Cardiac muscle cell (in vitro differentiated cells and primary cell): Measurements from ENCODE around the gene MED12L. TPM values are rescaled to one million over a fixed set of nuclear protein-coding genes. Genes with fewer than 3 reads are reported as not detected.

Source experiments
- DNase-seq, 2 donors: peaks; one replicate each; pipeline versions ENCODE4 v3.0.0 to v3.0.0-alpha.2; 2010 to 2017; ENCODE audit warnings: low read depth in 1 of 2, low spot score in 1 of 2
- H3K27ac ChIP-seq: fragments of 200-600 bp; sonication (generic); 2 replicates; pipeline ENCODE4 v1.5.1; 2016
- H3K27me3 ChIP-seq: fragments of 200-600 bp; sonication (generic); 2 replicates; pipeline ENCODE4 v1.6.0; 2016; ENCODE audit warnings: control low read depth
- H3K36me3 ChIP-seq: fragments of 200-600 bp; sonication (generic); 2 replicates; pipeline ENCODE4 v1.5.1; 2016; ENCODE audit warnings: control low read depth
- H3K4me1 ChIP-seq: fragments of 200-600 bp; sonication (generic); 2 replicates; pipeline ENCODE4 v1.8.1; 2017; ENCODE audit warnings: low read depth, mild to moderate bottlenecking, mixed run types
- H3K4me3 ChIP-seq: fragments of 200-600 bp; sonication (generic); 2 replicates; pipeline ENCODE4 v1.5.1; 2016; ENCODE audit warnings: mild to moderate bottlenecking
- H3K9me3 ChIP-seq: fragments of 200-600 bp; sonication (generic); 2 replicates; pipeline ENCODE4 v1.5.1; 2017; ENCODE audit warnings: low read depth, mild to moderate bottlenecking, control low read depth
- polyA plus RNA-seq: library from polyadenylated mRNA; unstranded; fragments of >200 nt; fragmentation: Nextera tagmentation; extraction: Ambion mirVana; gene quantifications from 2 replicates; pipeline ENCODE4 v1.2.1, GENCODE V29; 2016
- total RNA-seq: library from RNA; depleted of rRNA; stranded (reverse); fragments of >200 nt; gene quantifications from 2 replicates; pipeline ENCODE4 v1.2.3, GENCODE V29; 2016
- TF ChIP-seq, protein P1 (sequence below): IDR thresholded peaks from 2 replicates; pipeline ENCODE4 v1.5.1; 2012; ENCODE audit warnings: low read depth, mild to moderate bottlenecking, low read length

MED12L gene
- total and polyA plus RNA-seq, 2 experiments from 2014 or later: 1.9 to 6.9 TPM

DNA sequence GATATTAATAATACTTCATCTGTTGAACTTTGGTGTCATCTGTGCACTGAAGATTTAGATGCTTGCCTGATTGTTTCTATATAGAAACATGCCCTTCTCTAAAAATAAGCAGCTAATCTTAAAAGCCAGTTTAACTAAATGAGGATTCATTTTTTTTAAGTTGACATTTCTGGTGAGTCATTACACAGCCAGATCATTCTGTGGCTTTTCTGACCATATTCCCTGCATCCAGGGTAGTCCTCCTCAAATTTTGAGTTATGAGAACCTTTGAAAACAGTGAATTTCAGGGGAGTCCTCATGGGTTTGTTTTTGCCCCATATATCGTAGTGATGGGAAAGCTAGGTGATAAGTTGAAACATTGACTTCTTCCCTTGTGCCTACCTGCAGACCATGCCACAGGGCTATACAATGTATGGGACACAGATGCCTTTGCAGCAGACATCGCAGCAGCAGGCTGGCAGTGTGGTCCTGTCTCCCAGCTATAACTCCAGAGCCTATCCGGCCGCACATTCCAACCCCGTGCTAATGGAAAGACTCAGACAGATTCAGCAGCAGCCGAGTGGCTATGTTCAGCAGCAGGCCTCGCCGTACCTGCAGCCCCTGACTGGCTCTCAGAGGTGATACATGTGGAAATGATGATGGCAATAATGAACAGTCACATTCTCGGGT, 325.6 kb downstream of the MED12L start:
- no peak for DNase-seq
- H3K27me3 ChIP-seq: no peaks in the 10 kb centered on the region
- TF ChIP-seq, protein P1, sequence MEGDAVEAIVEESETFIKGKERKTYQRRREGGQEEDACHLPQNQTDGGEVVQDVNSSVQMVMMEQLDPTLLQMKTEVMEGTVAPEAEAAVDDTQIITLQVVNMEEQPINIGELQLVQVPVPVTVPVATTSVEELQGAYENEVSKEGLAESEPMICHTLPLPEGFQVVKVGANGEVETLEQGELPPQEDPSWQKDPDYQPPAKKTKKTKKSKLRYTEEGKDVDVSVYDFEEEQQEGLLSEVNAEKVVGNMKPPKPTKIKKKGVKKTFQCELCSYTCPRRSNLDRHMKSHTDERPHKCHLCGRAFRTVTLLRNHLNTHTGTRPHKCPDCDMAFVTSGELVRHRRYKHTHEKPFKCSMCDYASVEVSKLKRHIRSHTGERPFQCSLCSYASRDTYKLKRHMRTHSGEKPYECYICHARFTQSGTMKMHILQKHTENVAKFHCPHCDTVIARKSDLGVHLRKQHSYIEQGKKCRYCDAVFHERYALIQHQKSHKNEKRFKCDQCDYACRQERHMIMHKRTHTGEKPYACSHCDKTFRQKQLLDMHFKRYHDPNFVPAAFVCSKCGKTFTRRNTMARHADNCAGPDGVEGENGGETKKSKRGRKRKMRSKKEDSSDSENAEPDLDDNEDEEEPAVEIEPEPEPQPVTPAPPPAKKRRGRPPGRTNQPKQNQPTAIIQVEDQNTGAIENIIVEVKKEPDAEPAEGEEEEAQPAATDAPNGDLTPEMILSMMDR: no peak

DNA sequence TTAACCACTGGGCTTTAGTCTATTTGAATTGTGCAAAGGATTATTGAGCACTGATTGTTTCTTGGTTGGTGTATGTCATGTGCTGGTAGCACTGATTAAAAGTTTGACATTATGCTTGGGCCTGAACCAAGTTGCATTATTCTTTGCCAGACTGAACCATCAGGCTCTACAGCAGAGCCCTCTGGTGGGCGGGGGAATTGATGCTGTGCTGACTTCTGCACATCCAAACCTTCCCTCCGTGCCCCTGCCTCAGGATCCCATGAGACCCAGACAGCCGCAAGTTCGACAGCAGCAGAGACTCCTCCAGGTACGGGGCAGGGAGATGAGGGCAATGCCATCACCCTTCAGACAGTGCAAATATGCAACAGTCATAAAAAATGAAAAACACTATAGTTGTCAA, 327.5 kb downstream of the MED12L start:
- no peaks in the 10 kb centered on the region for H3K36me3 ChIP-seq
- TF ChIP-seq, protein P1: no peak
- no peaks in the 10 kb centered on the region for H3K4me1 ChIP-seq
- H3K4me3 ChIP-seq: no peak overlapping the region
- no peak overlapping the region for H3K27ac ChIP-seq
- H3K27me3 ChIP-seq: no peaks in the 10 kb centered on the region
- no peak for DNase-seq
- no peaks in the 10 kb centered on the region for H3K9me3 ChIP-seq

More for the DNA sequence above, 325.6 kb downstream of the MED12L start:
- H3K9me3 ChIP-seq: no peaks in the 10 kb centered on the region
- H3K4me3 ChIP-seq: no peak overlapping the region
- no peak overlapping the region for H3K27ac ChIP-seq
- H3K4me1 ChIP-seq: no peaks in the 10 kb centered on the region
- no peaks in the 10 kb centered on the region for H3K36me3 ChIP-seq

DNA sequence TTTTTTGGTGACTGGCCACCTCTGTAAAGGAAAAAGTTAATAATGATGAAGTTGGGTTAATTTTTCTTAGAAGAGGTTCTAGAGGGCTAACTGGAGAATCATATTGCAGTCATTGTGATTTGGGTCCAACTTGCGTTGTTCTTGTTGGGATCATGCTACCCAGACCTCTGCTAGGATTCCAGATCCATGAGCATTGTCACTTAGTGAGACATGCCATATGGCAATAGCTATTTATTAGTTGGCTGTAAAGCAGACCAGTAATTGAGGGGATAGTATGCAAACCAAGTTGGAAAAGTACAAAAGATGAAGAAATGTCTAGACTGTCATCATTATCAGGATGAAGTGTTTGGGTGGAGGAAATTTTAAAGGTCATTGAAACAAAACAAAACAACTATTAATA, 329.8 kb downstream of the MED12L start:
- Histone ChIP-seq H3K27me3 (no peaks in the 10 kb centered on the region), H3K4me1 (no peaks in the 10 kb centered on the region), H3K36me3 (no peaks in the 10 kb centered on the region), H3K4me3 (no peak overlapping the region), H3K9me3 (no peaks in the 10 kb centered on the region), H3K27ac (no peak overlapping the region)
- TF ChIP-seq, protein P1: no peak
- DNase-seq: no peak

DNA sequence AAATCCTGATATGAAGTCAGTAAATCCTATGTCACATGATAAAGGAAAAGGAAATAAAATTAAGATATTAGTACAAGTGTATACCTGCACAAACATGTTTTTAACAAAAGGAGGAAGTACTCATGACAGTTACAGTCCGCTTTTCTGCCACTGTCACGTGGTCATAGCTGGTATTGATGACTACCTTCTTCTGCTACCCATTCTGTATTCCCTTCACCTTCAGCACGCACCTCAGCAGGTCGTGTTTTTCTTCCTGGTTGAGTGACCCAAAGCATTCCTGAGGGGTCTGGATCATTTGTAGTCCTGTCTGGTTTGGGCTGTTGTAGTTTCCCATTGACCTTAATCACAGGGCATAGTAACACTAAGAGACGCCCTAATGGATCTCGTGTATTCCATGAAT, 334.3 kb downstream of the MED12L start:
- TF ChIP-seq, protein P1: no peak
- no peaks in the 10 kb centered on the region for H3K27me3 ChIP-seq
- no peaks in the 10 kb centered on the region for H3K36me3 ChIP-seq
- H3K4me1 ChIP-seq: no peaks in the 10 kb centered on the region
- no peak for DNase-seq
- H3K27ac ChIP-seq: no peak overlapping the region
- H3K4me3 ChIP-seq: no peak overlapping the region
- no peaks in the 10 kb centered on the region for H3K9me3 ChIP-seq

DNA sequence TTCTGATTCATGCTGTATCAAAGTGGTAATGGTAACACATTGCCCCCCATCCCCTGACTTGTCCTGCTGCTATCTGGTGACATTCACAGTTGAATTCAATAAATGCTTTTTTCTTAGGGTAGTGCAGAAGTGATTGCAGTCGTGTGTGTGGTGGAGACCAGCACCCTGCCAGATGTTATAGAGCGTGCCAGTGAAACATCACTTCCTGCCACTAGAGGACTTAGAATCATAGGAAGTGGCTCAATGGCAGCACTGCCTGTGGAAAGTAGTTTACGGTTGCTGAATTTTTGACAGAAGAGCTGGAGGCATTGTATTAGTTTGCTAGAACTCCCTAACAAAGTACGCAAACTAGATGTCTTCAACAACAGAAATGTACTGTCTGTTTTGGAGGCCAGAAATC, 336.5 kb downstream of the MED12L start:
- no peak for DNase-seq

More for the DNA sequence above, 336.5 kb downstream of the MED12L start:
- Histone ChIP-seq H3K27ac (no peak overlapping the region), H3K4me1 (no peaks in the 10 kb centered on the region), H3K27me3 (no peaks in the 10 kb centered on the region), H3K9me3 (no peaks in the 10 kb centered on the region), H3K36me3 (no peaks in the 10 kb centered on the region), H3K4me3 (no peak overlapping the region)
- TF ChIP-seq, protein P1: no peak
